ENCODE results near the gene TGFBI. TPM values are rescaled to one million over a fixed set of nuclear protein-coding genes. Genes with fewer than 3 reads are reported as not detected.
A peak's percentile ranks its signal among the peaks of the same experiment; 100 is the strongest.

TGFBI gene
- total RNA-seq, 1 donor from 2014 or later, result 345 TPM

DNA sequence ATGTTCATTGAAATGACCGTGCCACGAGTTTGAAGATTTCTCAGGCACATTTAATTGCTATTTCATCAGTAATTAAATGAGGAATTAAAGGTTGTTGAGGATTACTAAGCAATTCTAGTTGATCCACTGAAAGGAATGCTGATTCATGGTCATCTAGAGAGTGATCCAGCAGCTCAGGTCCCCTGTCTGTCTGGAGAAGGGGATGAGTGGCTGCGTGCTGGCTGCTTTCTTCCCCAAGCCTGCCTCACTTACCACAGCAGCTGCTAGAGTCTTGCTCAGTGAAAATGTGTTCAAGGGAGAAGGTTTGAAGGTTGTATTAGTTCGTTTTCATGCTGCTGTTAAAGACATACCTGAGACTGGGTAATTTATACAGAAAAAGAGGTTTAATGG lies 7.8 kb upstream of the TGFBI start:
- DNase-seq (ENCODE audit: low spot score in 2 of 2, unreplicated experiment in 2 of 2), result no peak
- Mint-ChIP-seq H3K9me3 (no peaks in the 10 kb centered on the region), H3K4me3 (no peak overlapping the region), H3K36me3 (no peaks in the 10 kb centered on the region), H3K4me1 (peaks cover 47% of the 10 kb centered on the region), H3K27ac (peak overlapping the region; percentile 89), H3K27me3 (ENCODE audit: low read depth) (peaks cover 1% of the 10 kb centered on the region)
- TF ChIP-seq, protein P1, sequence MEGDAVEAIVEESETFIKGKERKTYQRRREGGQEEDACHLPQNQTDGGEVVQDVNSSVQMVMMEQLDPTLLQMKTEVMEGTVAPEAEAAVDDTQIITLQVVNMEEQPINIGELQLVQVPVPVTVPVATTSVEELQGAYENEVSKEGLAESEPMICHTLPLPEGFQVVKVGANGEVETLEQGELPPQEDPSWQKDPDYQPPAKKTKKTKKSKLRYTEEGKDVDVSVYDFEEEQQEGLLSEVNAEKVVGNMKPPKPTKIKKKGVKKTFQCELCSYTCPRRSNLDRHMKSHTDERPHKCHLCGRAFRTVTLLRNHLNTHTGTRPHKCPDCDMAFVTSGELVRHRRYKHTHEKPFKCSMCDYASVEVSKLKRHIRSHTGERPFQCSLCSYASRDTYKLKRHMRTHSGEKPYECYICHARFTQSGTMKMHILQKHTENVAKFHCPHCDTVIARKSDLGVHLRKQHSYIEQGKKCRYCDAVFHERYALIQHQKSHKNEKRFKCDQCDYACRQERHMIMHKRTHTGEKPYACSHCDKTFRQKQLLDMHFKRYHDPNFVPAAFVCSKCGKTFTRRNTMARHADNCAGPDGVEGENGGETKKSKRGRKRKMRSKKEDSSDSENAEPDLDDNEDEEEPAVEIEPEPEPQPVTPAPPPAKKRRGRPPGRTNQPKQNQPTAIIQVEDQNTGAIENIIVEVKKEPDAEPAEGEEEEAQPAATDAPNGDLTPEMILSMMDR (IDR thresholded peaks at IDR 0.05; ENCODE audit: unreplicated experiment), result no peak

DNA sequence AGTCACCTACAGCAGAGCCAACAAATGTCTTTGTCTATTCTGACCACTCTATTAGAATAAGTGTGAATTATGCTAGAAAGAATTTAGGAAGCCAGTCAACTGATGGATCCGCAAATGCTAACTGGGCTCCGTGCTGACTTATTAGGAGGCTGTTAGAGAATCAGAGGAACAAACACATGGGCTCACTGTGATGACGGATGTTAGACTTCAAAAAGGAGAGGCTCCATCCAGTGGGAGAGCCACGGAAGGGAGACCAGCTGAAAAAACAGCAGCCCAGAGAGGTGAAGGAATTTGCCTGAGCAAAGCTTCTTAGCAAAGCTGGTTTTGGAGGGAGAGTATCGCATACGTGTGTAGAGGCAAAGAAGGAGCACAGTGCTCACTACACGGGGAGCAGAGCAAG lies 5.8 kb upstream of the TGFBI start:
- Mint-ChIP-seq H3K9me3 (no peaks in the 10 kb centered on the region), H3K4me3 (no peak overlapping the region), H3K4me1 (peaks cover 41% of the 10 kb centered on the region), H3K36me3 (no peaks in the 10 kb centered on the region), H3K27ac (no peak overlapping the region), H3K27me3 (ENCODE audit: low read depth) (peaks cover 10% of the 10 kb centered on the region)
- no peak for DNase-seq (ENCODE audit: low spot score in 2 of 2, unreplicated experiment in 2 of 2)
- TF ChIP-seq, protein P1 (IDR thresholded peaks at IDR 0.05; ENCODE audit: unreplicated experiment), result no peak

DNA sequence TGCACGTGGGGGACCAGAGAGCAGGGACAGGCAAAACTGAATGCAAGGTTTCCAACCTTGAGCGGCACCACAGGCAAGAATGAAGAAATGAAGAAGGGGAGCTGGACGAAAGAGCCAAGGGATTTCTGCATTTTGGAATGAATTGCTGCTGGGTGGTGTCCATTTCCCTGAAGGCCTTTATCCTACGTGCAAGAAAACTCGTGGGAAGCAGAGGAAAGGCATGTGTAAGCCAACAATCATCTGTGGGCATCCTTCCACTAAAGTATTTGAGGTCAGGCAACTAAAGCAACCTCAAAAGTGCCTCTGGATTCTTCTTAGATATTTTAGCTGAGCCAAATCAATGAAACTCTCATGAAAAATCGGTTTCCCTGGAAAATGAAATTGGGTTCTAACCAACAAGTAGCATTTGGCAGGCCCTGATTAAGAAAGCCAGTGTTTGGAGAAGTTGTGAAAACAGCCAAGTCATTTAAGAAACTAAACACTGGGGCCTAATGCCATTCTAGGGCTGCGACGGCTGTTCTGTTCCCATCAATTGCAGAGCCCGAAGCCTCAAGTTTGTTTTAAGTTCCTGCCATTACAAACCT lies 4.7 kb upstream of the TGFBI start:
- H3K4me1 Mint-ChIP-seq, result peaks cover 33% of the 10 kb centered on the region
- no peaks in the 10 kb centered on the region for H3K36me3 Mint-ChIP-seq
- H3K27me3 Mint-ChIP-seq (ENCODE audit: low read depth), result peaks cover 10% of the 10 kb centered on the region

DNA sequence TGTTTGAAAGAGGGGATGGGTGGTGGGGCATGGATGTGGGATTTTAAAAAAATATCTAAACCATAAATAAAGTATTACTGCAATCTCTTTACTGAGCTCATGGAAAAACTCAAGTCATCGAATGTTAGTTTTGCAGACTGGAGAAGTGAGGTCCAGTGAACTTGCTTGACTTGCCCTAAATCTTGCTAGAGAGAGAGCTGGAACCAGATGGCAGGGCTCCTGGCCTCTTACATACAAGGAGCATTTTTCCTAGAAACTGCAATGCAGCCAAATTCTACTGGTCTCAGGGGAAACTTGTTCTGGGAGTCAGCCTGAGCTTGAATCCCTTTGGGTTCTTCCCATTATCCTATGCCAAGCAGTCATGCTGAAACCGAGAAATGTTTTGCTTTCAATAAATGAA lies 2.9 kb upstream of the TGFBI start:
- TF ChIP-seq, protein P1 (IDR thresholded peaks at IDR 0.05; ENCODE audit: unreplicated experiment), result no peak
- Mint-ChIP-seq H3K27ac (no peak overlapping the region), H3K4me1 (peaks cover 28% of the 10 kb centered on the region), H3K36me3 (no peaks in the 10 kb centered on the region), H3K4me3 (no peak overlapping the region), H3K27me3 (ENCODE audit: low read depth) (peaks cover 19% of the 10 kb centered on the region), H3K9me3 (no peaks in the 10 kb centered on the region)
- no peak for DNase-seq (ENCODE audit: low spot score in 2 of 2, unreplicated experiment in 2 of 2)

More for the DNA sequence above, 4.7 kb upstream of the TGFBI start:
- TF ChIP-seq, protein P1 (IDR thresholded peaks at IDR 0.05; ENCODE audit: unreplicated experiment), result no peak
- Mint-ChIP-seq H3K9me3 (no peaks in the 10 kb centered on the region), H3K27ac (no peak overlapping the region), H3K4me3 (no peak overlapping the region)
- no peak for DNase-seq (ENCODE audit: low spot score in 2 of 2, unreplicated experiment in 2 of 2)

DNA sequence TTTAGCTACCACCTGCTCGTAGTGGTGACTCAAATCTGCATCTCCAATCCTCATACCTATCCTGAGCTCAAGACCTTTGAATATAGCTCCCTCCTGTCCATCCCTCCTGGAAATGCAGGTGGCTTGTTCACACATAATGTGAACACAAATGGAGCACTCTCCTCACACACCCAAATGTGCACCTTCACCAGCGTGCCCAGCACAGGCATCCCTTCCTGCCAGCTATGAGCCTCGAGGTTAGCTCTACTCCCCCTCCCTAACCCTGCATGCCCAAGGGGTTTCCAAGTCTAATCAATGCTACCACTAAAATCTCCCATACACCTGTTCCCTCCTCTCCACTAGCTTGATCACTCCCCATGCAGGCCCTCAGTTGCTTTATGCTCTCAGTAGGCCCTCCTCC lies 2.2 kb upstream of the TGFBI start:
- H3K9me3 Mint-ChIP-seq, result no peaks in the 10 kb centered on the region
- no peak overlapping the region for H3K4me3 Mint-ChIP-seq
- no peak overlapping the region for H3K27ac Mint-ChIP-seq
- H3K36me3 Mint-ChIP-seq, result no peaks in the 10 kb centered on the region
- H3K4me1 Mint-ChIP-seq, result peaks cover 31% of the 10 kb centered on the region
- DNase-seq (ENCODE audit: low spot score in 2 of 2, unreplicated experiment in 2 of 2), result no peak
- TF ChIP-seq, protein P1 (IDR thresholded peaks at IDR 0.05; ENCODE audit: unreplicated experiment), result no peak
- peaks cover 19% of the 10 kb centered on the region for H3K27me3 Mint-ChIP-seq (ENCODE audit: low read depth)

DNA sequence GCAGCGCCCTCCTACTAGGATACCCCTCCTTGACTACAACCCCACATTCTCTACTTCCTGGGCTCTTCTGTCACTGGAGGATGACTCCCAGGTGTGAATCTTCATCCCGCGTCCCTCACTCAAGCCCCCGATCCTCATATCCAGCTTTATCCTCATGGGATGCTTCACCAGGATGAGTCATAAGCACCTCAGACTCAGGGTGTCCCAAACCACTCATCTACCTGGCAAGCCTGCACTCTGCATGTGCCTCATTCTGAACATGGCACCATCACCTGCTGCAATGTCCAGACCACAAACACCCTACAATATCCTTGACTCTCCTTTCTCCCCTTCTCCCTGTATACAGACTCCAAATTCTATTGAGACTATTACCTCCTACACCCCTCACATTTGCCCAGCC lies 1.5 kb upstream of the TGFBI start:
- peaks cover 19% of the 10 kb centered on the region for H3K27me3 Mint-ChIP-seq (ENCODE audit: low read depth)

More for the DNA sequence above, 1.5 kb upstream of the TGFBI start:
- Mint-ChIP-seq H3K9me3 (no peaks in the 10 kb centered on the region), H3K27ac (no peak overlapping the region), H3K36me3 (no peaks in the 10 kb centered on the region), H3K4me1 (peaks cover 33% of the 10 kb centered on the region), H3K4me3 (no peak overlapping the region)
- TF ChIP-seq, protein P1 (IDR thresholded peaks at IDR 0.05; ENCODE audit: unreplicated experiment), result no peak
- no peak for DNase-seq (ENCODE audit: low spot score in 2 of 2, unreplicated experiment in 2 of 2)
